ENCODE results near the gene MAB21L4.

Gene MAB21L4

GRCh38 chr2:240932724-240933047 is 36.7 kb upstream of the MAB21L4 start:
- no peak for TF ChIP-seq CTCF (IDR thresholded peaks at IDR 0.05; ENCODE audit: low read depth, low read length)
- no peak overlapping the region for H3K4me3 ChIP-seq (ENCODE audit: low read depth, low read length)

GRCh38 chr2:240932001-240932723 is 36.2 kb upstream of the MAB21L4 start:
- no peak for TF ChIP-seq CTCF (IDR thresholded peaks at IDR 0.05; ENCODE audit: low read depth, low read length)
- no peak overlapping the region for H3K4me3 ChIP-seq (ENCODE audit: low read depth, low read length)

GRCh38 chr2:240931319-240931949 is 35.5 kb upstream of the MAB21L4 start:
- H3K4me3 ChIP-seq (ENCODE audit: low read depth, low read length) = no peak overlapping the region
- no peak for TF ChIP-seq CTCF (IDR thresholded peaks at IDR 0.05; ENCODE audit: low read depth, low read length)

- no peak overlapping the region for H3K4me3 ChIP-seq (ENCODE audit: low read depth, low read length)
- TF ChIP-seq CTCF (IDR thresholded peaks at IDR 0.05; ENCODE audit: low read depth, low read length) = no peak
These were observed 34.8 kb upstream of the MAB21L4 start for GRCh38 chr2:240930631-240931318.

GRCh38 chr2:240930096-240930630 is 34.2 kb upstream of the MAB21L4 start:
- no peak for TF ChIP-seq CTCF (IDR thresholded peaks at IDR 0.05; ENCODE audit: low read depth, low read length)
- no peak overlapping the region for H3K4me3 ChIP-seq (ENCODE audit: low read depth, low read length)

- no peak overlapping the region for H3K4me3 ChIP-seq (ENCODE audit: low read depth, low read length)
- no peak for TF ChIP-seq CTCF (IDR thresholded peaks at IDR 0.05; ENCODE audit: low read depth, low read length)
These were observed 33.6 kb upstream of the MAB21L4 start for GRCh38 chr2:240929364-240930095.

All from WI38 (cell line).